Measurements from ENCODE around the gene FBXO46. TPM values are rescaled to one million over a fixed set of nuclear protein-coding genes. Genes with fewer than 3 reads are reported as not detected.

The FBXO46 gene
- total and polyA plus RNA-seq, 2 donors (not counting 3 experiments of a cell fraction or from before 2014, with no cell fraction given): 7.7 to 21.2 TPM

DNA sequence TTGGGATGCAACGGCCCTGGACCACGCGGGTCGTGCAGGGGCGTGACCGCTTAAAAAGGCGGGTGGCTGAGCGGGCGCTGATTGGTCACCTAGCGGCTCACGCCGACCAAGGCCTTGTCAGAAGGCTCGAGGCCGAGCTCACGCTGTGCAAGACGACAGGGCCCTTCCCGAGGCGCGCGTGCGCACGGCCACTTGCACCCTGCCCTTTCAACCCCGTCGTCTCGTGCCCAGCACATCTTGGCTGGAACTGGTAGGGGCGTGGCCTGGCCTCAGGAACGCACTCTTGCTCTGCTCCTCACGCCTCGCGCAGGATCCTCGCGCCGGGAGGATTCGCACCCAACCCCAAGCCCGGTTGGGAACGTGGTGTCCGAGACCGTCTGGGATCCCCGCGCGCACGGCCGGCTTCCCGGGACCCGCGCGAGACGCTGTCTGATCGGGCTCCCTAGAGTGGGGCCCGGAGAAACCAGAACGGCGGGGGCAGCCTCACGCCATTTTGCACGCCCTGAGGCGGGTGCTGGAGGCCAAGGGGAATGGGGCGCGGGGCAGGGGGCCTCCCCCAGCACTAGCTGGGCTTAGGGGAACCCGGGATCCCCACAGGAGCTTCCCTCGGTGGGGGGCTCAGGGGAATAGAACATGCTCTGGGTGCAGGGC is 2.6 kb upstream of the FBXO46 start, which contains the start of gene MEIOSIN:
MEIOSIN (plus strand) TSS at position 280 of the 651 bp plus-strand sequence. CDS start 1,938 bp downstream, outside the sequence.
- BruUV-seq (replicated peaks): no TSS peak

More for the DNA sequence above, 2.6 kb upstream of the FBXO46 start, which contains the start of gene MEIOSIN:
- DNase-seq (ENCODE audit: low read depth, low spot score) (no peak), FAIRE-seq (no peak)
- dilution Hi-C loops (cut with MboI; ENCODE audit: extremely low pct_ligation_motif_present, low sequenced_read_pairs): no loop called here
- Histone ChIP-seq H3K4me3 (replicated peaks in 1 of 3; ENCODE audit: insufficient read depth in 1 of 3, low read depth in 1 of 3, low read length in 3 of 3) (no peak within 1 kb of the TSS), H3K9me3 (replicated peaks; ENCODE audit: control insufficient read depth, insufficient read depth, low read length) (no peaks in the 10 kb centered on the region), H3K9ac (replicated peaks; ENCODE audit: extremely low read depth, insufficient read depth, low read length) (no peak within 1 kb of the TSS), H3K9me1 (replicated peaks; ENCODE audit: control insufficient read depth, extremely low read depth, insufficient read depth, low read length) (no peaks in the 10 kb centered on the region), H2AFZ (ENCODE audit: low read depth, low read length) (no peak within 1 kb of the TSS), H3K36me3 (ENCODE audit: control insufficient read depth in 2 of 2, extremely low read depth in 1 of 2, insufficient read depth in 2 of 2, low read length in 2 of 2) (no peaks in the 10 kb centered on the region), H3K27ac (ENCODE audit: insufficient read depth, low read depth, low read length) (no peak within 1 kb of the TSS), H3K4me1 (ENCODE audit: control insufficient read depth, extremely low read depth, insufficient read depth, low read length) (peaks cover 6% of the 10 kb centered on the region), H3K4me2 (ENCODE audit: insufficient read depth, low read length) (no peak within 1 kb of the TSS), H3K79me2 (ENCODE audit: control insufficient read depth, insufficient read depth, low read length) (peaks cover 22% of the 10 kb centered on the region), H3K27me3 (ENCODE audit: control insufficient read depth in 2 of 2, insufficient read depth in 2 of 2, low read length in 2 of 2) (no peaks in the 10 kb centered on the region), H4K20me1 (replicated peaks; ENCODE audit: control insufficient read depth, extremely low read depth, insufficient read depth, low read length) (no peaks in the 10 kb centered on the region)
- intact Hi-C loops (cut with micrococcal nuclease): no loop called here
- no peak for TF ChIP-seq EZH2 (IDR thresholded peaks at IDR 0.05; ENCODE audit: borderline replicate concordance, low read depth, low read length, severe bottlenecking)
- TF ChIP-seq, protein P1, sequence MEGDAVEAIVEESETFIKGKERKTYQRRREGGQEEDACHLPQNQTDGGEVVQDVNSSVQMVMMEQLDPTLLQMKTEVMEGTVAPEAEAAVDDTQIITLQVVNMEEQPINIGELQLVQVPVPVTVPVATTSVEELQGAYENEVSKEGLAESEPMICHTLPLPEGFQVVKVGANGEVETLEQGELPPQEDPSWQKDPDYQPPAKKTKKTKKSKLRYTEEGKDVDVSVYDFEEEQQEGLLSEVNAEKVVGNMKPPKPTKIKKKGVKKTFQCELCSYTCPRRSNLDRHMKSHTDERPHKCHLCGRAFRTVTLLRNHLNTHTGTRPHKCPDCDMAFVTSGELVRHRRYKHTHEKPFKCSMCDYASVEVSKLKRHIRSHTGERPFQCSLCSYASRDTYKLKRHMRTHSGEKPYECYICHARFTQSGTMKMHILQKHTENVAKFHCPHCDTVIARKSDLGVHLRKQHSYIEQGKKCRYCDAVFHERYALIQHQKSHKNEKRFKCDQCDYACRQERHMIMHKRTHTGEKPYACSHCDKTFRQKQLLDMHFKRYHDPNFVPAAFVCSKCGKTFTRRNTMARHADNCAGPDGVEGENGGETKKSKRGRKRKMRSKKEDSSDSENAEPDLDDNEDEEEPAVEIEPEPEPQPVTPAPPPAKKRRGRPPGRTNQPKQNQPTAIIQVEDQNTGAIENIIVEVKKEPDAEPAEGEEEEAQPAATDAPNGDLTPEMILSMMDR (IDR thresholded peaks at IDR 0.05; ENCODE audit: extremely low read depth in 1 of 2, insufficient read depth in 1 of 2, low read depth in 1 of 2, low read length in 2 of 2): no peak
- TF ChIP-seq GATA2 (IDR thresholded peaks at IDR 0.05; ENCODE audit: insufficient read depth, insufficient read length, low read depth, low read length): no peak
- no peak for TF ChIP-seq POLR2A (IDR thresholded peaks at IDR 0.05; ENCODE audit: low read depth, low read length)
- TF ChIP-seq, protein P2, sequence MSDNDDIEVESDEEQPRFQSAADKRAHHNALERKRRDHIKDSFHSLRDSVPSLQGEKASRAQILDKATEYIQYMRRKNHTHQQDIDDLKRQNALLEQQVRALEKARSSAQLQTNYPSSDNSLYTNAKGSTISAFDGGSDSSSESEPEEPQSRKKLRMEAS (IDR thresholded peaks at IDR 0.05; ENCODE audit: insufficient read depth, insufficient read length): no peak
- TF ChIP-seq POLR2AphosphoS5 (IDR thresholded peaks at IDR 0.05; ENCODE audit: insufficient read depth, low read depth, low read length): no peak
- no peak for TF ChIP-seq FOS (IDR thresholded peaks at IDR 0.05; ENCODE audit: borderline replicate concordance, insufficient read depth, low read length)
- TF ChIP-seq MYC (IDR thresholded peaks at IDR 0.05; ENCODE audit: low read depth, low read length): no peak
- TF ChIP-seq JUN (IDR thresholded peaks at IDR 0.05; ENCODE audit: borderline replicate concordance, insufficient read depth, insufficient read length, low read depth): no peak
- CTCF ChIA-PET: interaction anchor here (1.0 to 1.2 kb wide), 2 partner anchors 41 to 84 kb away, joined by 3 to 4 read pairs; partner anchors contain the start of gene QPCTL
- POLR2A ChIA-PET: interaction anchor here (0.6 kb wide), 1 partner anchor 1866 kb away, joined by 6 read pairs; no protein-coding TSS in a partner anchor

Data from endothelial cell of umbilical vein (primary cell).